GM18499 (cell line): ENCODE results near the gene MAFG.

Source experiments
- ATAC-seq: cut with Tn5 transposase; IDR thresholded peaks from one replicate; pipeline ENCODE4 v1.9.1; 2021; ENCODE audit warnings: moderate number of reproducible peaks; ENCODE audit not compliant: insufficient read depth, unreplicated experiment

The MAFG gene

DNA sequence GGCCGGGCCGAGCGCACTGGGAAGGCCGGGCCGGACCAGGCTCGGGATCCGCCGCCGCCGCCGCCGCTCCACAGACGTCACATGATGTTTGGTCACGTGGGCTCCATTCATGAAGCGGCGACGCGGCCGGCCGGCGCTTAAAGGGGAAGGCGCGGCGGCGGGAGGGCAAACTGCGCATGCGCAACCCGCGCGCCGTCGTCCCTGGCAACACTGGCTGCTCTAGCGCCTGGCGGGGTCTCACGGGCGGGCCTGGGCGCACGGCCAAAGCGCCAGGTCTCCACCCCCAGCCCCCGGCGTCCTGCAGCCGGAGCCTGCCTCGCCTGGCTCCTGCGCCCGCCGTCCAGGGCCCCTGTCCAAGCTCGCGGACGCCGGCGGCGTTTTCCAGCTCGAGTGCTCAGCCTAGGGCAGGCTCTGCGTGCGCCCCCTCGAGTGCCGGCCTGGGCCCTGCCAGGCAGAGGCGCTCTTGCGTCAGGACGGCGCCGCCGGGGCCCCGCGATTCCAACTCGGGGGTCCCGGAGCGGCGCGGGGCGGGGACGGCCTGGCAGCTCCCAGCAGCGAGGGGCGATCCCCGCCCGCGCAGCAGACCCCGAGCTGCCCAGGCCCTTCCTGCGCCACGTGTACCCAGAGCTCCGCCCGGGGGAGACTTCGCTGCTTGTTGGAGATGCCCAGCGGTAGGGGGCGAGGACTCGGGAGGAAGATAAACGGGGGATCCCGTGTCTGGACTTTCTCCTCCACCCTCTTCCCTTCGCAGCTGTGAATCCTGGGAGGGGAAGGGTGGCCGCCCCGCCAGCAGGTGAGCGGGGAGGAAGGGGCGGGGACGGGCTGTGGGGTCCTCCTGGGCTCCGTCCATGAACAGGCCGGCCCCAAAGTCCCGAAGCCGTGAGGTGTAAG, at the start of gene MAFG:
TSS of gene MAFG (minus strand) at position 83 of the 891 bp plus-strand sequence. CDS start 4,550 bp downstream, outside the sequence.
- ATAC-seq, result peak; percentile 32

DNA sequence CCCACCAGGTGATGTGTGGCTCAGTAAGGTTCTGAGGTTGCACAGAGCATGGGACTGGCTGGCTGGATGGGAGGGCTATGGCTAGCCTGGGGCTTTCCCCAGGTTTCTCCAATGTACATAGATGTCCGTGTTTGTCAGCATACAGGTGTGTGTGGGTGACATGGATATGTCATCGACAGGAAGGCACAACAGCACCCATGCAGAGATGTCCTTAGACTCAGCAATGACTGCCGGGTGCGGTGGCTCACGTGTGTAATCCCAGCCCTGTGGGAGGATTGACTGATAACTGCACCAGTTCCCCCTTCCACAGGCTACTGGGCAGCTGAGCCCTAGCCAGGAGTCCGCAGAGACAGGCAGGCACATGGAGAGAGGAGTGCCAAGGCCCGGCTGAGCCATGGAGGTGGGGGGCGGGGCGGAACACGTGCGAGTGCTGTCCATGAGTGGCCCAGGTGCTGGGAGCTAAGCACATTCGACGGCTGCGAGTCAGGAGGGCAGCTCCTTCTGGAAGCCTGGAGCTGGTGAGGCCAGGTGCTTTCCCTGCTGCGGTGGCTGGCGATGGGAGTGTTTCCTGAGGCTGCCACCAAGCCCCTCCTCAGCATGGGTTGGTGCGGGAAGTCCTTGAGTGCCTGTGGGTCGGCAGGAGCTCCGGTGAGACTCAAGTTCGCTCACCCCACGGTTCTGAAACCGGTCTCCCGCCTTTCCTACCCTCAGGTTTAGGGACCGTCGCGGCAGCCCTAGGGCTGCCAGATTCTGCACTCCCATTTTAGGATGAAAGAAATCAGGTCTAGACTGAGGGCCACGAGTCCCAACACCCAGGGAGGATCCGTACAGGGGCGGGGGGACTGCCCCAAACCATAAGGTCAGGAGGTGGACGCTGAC, 49.0 kb upstream of the MAFG start:
- ATAC-seq, result no peak

DNA sequence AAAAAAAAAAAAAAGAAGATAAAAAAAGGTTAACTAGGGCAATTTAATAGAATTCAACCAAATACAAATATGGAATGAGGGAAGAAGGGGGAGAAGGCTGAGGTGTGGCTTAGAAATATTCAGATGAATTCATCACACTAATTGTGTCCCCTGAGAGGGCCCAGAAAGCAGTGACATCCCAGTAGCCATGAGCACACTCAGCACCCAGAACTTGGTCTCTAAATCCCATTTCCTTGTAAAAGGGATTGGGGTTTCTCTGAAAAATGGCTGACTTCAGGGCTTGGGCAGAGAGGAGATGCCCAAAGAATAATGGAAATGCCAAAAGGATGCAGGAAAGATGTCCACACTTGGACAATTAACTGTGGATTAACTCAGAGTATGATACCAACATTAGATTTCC, 45.9 kb upstream of the MAFG start:
- ATAC-seq, result no peak

DNA sequence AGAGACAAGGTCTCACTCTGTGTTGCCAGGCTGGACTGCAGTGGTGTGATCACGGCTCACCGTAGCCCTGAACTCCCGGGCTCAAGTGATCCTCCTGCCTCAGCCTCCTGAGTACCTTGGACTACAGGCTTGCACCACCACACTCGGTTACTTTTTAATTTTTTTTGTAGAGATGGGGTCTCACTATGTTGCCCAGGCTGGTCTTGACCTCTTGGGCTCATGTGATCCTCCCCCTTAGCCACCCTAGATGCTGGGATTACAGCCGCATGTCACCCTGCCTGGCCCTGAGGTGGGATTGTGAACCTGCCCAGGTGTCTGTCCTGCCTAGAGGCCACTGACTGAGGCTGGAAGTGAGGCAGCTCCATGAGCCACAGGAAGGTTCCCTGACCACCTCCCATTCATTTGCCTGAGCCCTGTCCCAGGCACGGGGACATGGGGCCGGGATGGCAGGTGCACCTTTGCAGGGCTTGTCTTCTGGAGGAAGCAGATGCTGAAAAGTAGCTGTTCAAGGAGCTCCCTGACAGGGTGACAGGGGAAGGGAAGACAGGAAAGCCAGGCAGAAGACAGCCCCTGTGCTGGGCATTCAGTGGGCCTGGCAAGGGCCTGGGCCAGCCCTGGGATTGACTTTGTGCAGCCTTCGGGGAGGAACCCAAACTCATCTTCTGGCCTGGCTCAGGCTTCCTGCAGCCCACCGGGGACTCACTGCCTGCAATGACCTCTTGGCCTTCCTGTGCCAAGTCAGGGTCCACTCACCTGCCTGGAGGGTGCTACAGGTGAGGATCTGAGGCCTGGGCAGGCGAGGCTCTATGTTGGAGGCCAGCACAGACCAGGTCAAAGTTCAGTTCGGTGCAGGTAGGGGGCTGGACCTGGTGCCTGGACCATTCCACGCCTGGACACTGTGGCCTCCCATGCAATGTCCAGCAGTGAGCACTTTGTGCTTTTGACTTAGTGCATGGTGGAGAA, 41.6 kb upstream of the MAFG start:
- ATAC-seq, result no peak

DNA sequence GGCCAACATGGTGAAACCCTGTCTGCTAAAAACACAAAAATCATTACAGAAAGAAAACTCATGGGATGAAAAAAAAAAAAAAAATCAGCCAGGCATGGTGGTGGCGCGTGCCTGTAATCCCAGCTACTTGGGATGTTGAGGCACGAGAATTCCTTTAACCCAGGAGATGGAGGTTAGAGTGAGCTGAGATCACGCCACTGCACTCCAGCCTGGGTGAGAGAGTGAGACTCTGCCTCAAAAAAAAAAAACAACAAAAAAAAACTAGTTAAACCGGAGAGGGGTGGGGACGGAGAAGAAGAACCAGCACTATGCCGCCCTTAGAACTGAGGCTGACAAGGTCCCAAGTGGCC, 40.8 kb upstream of the MAFG start:
- ATAC-seq, result no peak

DNA sequence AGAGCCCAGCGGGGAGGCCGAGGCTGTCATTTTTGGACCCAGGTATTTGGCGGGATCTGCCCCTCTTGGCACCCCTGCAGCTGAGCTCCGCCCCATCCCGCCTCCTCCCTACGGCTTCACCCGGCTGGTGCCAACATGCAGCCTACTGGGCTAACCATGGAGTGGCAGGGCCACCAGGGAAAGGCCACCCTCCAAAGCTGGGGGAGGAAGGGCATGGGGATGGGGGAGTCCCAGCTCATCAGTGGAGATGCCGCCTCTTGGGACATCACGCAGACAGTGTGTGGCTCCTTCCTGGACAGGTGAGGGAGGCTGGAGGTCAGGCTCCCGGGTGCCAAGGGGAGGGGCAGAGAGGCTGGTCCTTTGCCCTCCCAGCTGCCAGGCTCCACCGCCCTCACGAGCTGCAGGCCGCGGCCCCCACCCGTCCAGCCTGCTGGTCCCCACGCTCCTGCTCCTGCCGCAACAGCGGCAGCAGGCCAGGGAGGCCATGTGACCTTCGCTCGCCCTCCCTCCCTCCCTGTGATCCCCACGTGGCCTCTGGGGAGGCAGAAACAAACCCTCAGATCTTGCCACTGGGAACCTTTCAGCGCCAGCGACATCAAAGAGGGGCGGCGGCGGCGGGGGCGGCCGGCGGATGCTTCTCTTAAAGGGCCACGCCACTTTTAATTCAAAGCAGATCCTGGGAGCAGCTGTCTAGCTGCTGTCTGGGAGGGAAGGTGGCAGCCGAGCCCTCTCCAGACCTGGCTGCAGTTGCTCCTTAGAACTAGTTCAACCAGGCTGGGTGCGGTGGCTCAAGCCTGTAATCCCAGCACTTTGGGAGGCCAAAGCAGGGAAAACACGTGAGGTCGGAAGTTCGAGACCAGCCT, 40.2 kb upstream of the MAFG start:
- ATAC-seq, result no peak

DNA sequence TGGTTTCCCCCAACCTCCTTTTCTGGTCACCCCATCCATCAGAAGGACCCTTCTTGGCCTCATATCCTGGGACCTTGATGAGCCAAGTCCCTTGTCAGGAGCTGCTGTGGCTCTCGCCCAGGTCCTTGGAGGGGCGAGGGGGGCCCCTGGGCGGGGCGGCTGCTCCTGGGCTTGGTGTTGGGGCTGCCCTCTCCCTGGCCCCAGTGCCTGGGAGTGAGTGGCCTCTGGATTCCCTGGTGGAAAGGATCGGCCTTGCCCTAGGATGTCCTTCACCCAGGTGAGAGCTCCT, 39.7 kb upstream of the MAFG start:
- no peak for ATAC-seq

DNA sequence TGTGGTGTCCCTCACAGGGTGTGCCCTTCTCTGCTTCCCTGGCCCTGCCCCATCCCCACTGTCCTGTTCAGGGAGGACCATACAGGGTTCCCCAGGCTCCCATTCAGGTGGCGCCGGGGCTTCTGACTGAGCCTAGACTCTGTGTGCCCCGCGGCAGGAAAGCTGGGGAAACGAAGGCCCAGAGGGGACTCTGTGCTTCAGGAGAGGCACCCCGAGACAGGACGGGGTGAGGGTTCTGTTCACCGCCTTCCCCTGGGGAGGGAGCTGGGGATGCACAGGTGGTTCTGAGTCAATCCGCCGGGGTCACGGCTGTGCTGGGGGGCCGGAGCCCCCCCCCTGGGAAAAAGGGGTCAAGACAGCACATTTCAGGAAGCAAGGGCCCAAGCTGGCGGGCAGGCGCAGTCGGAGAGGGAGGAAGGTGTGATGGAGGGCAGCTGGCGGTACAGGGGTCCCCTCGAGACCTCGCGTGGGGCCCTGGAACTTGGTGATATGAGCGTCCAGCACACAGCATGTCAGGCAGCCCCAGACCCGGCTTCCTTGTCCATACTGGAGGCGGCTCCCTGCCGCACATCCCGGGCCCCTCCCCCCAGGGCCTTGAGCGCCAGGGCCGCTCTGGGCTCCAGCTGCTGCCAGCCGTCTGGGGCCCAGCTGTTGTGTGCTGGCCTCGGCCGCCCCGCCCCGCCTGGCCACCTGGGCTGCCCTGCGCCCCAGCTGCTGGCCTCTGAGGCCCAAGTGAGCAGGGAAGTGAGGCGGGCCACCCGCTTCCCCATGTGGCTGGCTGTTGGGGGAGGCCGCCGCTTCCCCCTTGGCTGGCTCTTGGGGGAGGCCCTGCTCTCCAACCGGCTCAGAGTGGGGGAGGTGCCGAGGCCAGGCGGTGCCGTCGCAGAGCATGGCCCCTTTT, 39.1 kb upstream of the MAFG start:
- ATAC-seq, result no peak

DNA sequence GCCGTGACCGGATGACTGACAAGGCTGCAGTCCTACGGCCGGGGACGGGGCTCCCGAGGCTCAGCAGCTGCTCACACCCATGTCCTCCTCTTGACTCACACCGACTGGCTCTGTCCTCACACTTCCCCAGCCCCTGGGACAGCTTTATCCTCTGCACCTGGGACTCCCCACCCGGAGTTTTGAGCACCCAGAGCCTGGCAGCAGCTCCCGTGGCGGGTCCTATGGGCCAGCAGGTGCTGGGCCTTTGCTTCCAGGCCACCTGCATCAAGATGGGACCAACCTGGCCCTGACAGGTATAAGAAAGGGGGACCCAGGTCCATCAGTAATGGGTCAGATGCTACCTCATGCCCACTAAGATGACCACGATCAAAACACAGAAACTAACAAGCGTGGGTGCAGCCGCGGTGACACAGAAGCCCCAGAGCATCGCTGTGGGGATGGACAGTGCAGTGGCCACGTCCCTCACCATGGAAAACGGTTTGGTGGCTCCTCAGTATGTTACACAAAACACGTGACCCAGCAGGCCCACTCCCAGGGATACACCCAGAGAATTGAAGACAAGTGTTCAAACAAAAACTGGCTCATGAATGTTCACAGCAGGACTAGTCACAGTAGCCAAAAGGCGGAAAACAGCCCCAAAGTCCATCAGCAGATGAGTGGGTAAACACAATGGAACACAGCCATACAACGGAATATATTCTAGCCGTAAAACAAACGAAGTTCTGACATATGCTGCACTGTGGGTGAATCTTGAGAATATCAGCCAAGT, 36.7 kb upstream of the MAFG start:
- ATAC-seq, result no peak

DNA sequence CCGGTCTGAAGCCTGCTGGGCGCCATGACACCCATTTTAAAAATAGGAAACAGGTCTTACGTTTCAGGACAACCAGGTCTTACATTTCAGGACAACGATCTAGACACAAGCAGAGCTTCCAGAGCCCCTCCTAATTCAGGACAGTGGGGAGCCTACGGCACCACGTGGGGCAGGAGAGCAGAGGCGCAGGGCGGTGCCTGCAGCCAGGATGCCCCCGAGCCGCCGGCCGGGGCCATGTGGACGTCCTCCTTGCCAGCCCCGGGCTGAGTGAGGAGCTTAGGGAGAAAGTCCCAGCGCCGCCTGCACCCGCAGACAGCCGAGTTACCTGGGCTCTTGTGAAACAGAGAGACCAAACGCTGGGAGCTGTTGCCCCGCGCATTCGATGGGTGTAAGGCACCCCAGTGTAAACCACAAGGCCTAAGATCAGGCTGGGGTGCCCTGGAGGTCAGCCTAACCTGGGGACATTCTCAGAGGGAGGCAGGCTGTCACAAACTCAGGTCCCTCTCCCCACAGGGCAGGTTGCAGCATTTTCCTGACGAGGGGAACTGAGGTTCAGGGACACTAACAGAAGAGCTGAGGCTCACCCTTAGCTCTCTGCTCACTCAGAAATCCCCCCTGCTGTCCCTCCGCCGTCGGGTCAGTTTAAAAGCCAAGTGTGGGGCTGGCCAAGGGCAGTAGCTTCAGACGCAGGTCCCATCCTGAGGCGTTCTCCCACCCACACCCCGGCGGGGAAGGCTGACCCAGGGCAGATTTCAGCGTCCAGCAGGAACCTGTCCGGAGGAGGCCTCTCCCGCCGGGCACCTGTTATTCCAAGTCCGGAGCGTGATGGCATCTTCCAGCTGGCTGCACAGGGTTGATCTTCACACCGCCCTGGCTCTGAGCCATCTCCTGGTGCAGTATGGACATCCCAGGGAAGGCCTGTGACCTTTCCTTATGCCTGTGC, 35.2 kb upstream of the MAFG start:
- ATAC-seq, result no peak

DNA sequence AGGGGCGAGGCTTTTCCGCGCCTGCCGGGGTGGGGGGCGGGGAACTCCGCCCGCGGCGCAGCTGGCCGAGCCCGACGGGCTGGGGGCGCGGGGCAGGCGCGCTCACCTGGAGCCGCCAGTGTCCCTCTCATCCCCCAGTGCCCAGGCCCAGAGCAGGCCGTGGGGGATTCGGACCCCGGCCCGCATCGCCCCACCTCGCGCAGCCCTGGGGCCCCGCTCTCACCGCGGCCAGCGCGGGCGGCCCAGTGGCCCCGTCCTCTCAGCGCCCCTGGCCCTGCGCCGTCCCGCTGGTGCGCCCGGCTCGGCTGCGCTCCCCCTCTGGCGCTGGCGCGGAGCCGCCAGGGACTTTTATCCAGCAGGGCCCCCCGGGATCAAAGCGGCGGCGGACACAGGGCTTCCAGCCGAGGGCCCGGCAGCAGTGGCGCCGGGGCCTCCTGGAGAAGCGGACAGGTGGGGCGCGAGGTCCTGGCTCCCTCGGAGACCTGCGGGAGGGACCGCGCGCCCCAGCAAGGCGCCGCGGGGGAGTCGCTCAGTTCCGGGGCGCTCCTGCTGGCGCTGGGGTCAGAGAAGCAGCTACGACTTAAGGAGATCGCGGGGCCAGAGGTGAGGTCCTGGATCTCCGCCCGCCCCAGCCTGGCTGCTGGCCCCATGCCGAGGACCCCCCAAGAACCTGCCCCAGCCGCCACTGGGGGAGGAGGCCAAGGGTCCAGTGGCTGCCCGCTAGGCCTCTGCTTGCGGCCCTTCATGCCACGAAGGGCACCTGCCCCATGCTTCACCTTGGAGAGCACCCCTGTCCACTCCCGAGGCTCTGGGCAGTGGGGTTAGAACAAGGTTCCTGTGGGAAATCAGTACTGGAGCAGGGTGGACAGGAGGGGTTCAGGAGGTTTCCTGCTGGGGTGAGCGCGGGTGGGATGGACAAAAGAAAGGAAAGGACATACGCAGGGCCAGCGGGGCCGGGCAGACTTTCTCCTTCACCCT, 34.3 kb upstream of the MAFG start:
- no peak for ATAC-seq

DNA sequence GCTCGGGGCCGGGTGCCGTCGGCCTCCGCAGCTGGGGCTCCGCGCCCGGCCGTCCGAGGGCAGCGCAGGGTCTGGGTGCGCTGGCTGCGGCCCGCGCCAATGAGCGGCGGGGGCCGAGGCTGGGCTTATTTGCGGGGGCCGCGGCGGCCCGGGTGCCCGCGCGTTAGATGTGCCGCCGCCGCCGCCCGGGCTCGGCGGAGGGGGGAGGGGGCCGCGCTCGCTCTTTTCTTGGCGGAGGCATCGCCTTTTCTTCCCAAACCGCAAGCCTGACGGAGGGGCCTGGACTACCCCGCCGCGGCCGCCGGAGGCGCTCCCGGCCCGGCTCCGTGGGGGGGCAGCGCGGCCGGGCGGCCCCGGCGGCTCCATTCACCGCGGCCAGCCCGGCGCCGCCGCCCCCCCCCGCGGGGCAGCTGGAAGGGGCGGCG, 33.6 kb upstream of the MAFG start, which contains the start of gene NOTUM:
TSS of gene NOTUM (minus strand) at position 101 of the 425 bp plus-strand sequence. CDS start 278 bp downstream, outside the sequence.
- ATAC-seq, result no peak

DNA sequence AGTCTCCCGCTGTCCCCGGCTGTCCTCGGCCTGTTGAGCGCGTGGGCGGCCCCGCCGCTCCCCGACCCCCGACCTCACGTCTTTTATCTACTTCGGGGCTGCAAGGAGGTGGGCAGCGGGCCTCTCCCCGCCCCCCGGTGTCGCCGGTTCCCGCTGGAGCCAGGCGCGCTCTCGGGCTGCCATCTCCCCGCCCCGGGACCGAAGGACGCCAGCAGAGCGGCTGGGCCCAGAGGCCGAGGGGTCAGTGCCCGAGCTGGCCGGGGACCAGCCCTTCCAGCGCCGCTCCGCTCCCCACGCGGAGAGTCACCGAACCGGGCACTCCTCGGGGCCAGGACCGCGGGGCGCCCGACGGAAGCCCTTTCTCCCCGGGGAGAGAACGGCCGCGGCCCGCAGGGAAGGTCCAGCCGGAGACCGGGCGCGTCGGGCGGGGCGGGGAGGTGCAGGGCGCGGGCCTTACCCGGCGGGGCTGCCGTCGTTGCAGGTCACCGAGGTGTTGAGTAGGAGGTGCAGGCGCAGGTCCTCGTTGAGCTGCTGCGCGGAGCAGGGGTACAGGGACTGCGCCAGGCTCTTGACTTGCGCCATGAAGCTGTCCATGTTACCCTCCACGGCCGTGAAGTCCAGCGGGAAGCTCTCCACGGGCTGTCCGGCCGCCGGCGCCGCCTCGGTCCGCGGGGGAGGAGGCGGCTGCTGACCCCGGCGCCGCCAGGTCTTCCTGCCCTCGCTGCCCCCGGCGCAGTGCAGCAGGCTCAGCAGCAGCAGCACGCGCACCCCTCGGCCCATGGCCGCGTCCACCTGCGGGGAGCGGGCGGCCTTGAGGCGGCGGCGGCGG, 32.8 kb upstream of the MAFG start:
- ATAC-seq, result no peak

DNA sequence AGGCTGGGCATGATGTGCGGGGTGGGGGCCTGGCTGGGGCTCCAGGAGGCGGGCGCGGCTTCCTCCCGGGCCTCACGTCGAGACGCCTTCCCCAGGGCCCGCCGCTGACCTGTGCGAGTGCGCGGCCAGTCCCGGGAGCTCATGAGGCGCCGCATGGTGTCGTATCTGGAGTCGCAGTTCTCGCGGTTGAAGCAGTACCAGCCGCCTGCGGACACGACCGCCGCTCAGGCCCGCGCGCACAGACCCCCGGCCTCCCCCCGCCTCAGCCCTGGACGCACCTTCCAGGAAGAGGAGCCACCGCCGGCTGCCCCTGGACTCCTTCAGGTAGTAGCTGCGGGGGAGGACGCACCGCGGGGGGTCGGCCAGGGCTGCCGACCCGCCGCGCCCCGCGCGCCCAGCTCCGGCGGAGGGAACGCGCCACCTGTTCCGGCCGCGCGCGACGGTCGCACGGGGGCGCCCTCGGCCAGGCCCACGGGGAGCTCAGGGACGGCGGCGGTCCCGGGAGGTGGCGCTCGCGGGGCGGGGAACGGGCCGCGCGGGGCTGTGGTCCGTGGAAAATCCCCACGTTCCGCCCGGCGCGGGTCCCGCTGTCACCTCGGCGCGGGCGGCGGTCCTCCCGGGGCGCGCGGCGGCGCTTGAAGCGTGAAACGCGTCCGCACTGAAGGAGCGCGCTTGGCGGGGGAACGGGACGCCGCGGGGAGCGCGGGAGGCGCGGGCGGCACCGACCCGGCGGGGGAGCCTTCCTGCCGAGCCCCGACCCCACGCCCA, 32.0 kb upstream of the MAFG start:
- ATAC-seq, result no peak
